ENCODE data around the gene PLA2G10.

DNA sequence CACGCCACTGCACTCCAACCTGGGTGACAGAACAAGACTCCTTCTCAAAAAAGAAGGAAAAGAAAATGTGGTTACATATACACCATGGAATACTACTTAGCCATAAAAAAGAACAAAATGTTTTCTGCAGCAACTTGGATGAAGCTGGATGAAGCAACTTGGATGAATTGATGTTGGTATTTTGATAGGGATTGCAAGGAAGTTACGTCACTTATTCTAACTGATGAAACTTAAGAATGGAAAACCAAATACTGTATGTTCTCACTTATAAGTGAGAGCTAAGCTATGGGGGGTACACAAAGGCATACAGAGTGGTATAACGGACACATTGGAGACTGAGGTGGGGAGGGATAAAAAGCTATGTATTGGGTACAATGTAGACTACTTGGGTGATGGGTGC is 17.5 kb downstream of the PLA2G10 start:
- TF ChIP-seq, protein P1, sequence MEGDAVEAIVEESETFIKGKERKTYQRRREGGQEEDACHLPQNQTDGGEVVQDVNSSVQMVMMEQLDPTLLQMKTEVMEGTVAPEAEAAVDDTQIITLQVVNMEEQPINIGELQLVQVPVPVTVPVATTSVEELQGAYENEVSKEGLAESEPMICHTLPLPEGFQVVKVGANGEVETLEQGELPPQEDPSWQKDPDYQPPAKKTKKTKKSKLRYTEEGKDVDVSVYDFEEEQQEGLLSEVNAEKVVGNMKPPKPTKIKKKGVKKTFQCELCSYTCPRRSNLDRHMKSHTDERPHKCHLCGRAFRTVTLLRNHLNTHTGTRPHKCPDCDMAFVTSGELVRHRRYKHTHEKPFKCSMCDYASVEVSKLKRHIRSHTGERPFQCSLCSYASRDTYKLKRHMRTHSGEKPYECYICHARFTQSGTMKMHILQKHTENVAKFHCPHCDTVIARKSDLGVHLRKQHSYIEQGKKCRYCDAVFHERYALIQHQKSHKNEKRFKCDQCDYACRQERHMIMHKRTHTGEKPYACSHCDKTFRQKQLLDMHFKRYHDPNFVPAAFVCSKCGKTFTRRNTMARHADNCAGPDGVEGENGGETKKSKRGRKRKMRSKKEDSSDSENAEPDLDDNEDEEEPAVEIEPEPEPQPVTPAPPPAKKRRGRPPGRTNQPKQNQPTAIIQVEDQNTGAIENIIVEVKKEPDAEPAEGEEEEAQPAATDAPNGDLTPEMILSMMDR (IDR thresholded peaks at IDR 0.05), result no peak
- TF ChIP-seq POLR2AphosphoS5 (IDR thresholded peaks at IDR 0.05), result no peak
- no peak for TF ChIP-seq POLR2A (IDR thresholded peaks at IDR 0.05)
- TF ChIP-seq EP300 (IDR thresholded peaks at IDR 0.05), result no peak
